Colonic mucosa (tissue), 4 donors: ENCODE results near the gene TUBB2B. TPM values are rescaled to one million over a fixed set of nuclear protein-coding genes. Genes with fewer than 3 reads are reported as not detected.

Experiments
- DNase-seq: peaks from one replicate; pipeline ENCODE4 v3.0.0-alpha.2; 2020
- H3K27ac ChIP-seq: fragments of 200-600 bp; one replicate; pipeline ENCODE4 v1.8.0; 2021
- H3K27me3 ChIP-seq: fragments of 200-600 bp; one replicate; pipeline ENCODE4 v1.8.0; 2021
- H3K36me3 ChIP-seq: fragments of 200-600 bp; one replicate; pipeline ENCODE4 v1.8.0; 2021
- H3K4me1 ChIP-seq: fragments of 200-600 bp; one replicate; pipeline ENCODE4 v1.8.0; 2021; ENCODE audit warnings: mild to moderate bottlenecking
- H3K4me3 ChIP-seq: fragments of 200-600 bp; one replicate; pipeline ENCODE4 v1.8.0; 2021
- H3K9ac ChIP-seq, 2 donors: one replicate each; pipeline ENCODE4 v1.7.0; 2013; ENCODE audit warnings: control low read depth in 2 of 2, low read depth in 2 of 2, low read length in 2 of 2
- H3K9me3 ChIP-seq: fragments of 200-600 bp; one replicate; pipeline ENCODE4 v1.8.0; 2021
- CTCF ChIP-seq: fragments of 200-600 bp; IDR thresholded peaks from one replicate; pipeline ENCODE4 v1.8.0; 2022; ENCODE audit warnings: antibody characterized with exemption, mild to moderate bottlenecking
- intact Hi-C: fragments of 100-400 bp; cut with DNase I; formaldehyde crosslinking; loops from one replicate; pipeline ENCODE4 v1.14.1; 2022
- total RNA-seq, 2 donors: library from RNA; stranded (reverse); fragmentation: NEBNext Ultra II Directional in 1 of 2; extraction: Animal tissue kit (Norgen Biotek cat#: 25700) in 1 of 2; gene quantifications; one replicate each; pipeline ENCODE4 v1.2.1, GENCODE V29; 2021
- donor health status: healthy.
- donor health status: DM: no; HTN: no; CAD: no.
- donor health status: DM: no; HTN: no; CAD: no.

The TUBB2B gene
- 1 to 10 TPM; 2.3 to 5.8 TPM for total RNA-seq

- no peak for TF ChIP-seq CTCF
- intact Hi-C loops: no loop called here
- Histone ChIP-seq H3K36me3 (no peaks in the 10 kb centered on the region), H3K27ac (no peak within 1 kb of the TSS), H3K9me3 (no peaks in the 10 kb centered on the region), H3K4me1 (peaks cover 26% of the 10 kb centered on the region), H3K4me3 (peak within 1 kb of the TSS; percentile 25), H3K9ac (peak within 1 kb of the TSS in 1 of 2 donors; percentile 12), H3K27me3 (peaks cover 65% of the 10 kb centered on the region)
- no peak for DNase-seq
These were observed at the start of gene TUBB2B for GRCh38 chr6:3227363-3228045. Gene TUBB2B, minus strand, starts transcription at chr6:3227653. Its CDS starts 110 bp downstream, at chr6:3227543.

- TF ChIP-seq CTCF: no peak
- DNase-seq: no peak
- H3K27ac ChIP-seq: no peak overlapping the region
- peaks cover 4% of the 10 kb centered on the region for H3K36me3 ChIP-seq
- H3K9me3 ChIP-seq: no peaks in the 10 kb centered on the region
- no peaks in the 10 kb centered on the region for H3K4me1 ChIP-seq
- intact Hi-C loops: no loop called here
- H3K27me3 ChIP-seq: no peaks in the 10 kb centered on the region
- no peak overlapping the region for H3K4me3 ChIP-seq
- H3K9ac ChIP-seq: no peak overlapping the region
These were observed 49.8 kb upstream of the TUBB2B start for GRCh38 chr6:3277251-3277650.

- H3K4me1 ChIP-seq: no peaks in the 10 kb centered on the region
- H3K27ac ChIP-seq: no peak overlapping the region
- no peak overlapping the region for H3K4me3 ChIP-seq
- no peaks in the 10 kb centered on the region for H3K9me3 ChIP-seq
- no peak for DNase-seq
- peaks cover 4% of the 10 kb centered on the region for H3K36me3 ChIP-seq
- H3K9ac ChIP-seq: no peak overlapping the region
- intact Hi-C loops: no loop called here
- H3K27me3 ChIP-seq: no peaks in the 10 kb centered on the region
- TF ChIP-seq CTCF: no peak
These were observed 49.0 kb upstream of the TUBB2B start for GRCh38 chr6:3276174-3277167.

GRCh38 chr6:3273707-3274521, 46.5 kb upstream of the TUBB2B start:
- DNase-seq: no peak
- Histone ChIP-seq H3K27ac (no peak overlapping the region), H3K36me3 (peaks cover 4% of the 10 kb centered on the region), H3K9ac (no peak overlapping the region), H3K9me3 (no peaks in the 10 kb centered on the region), H3K4me1 (no peaks in the 10 kb centered on the region), H3K4me3 (no peak overlapping the region), H3K27me3 (no peaks in the 10 kb centered on the region)
- intact Hi-C loops: no loop called here
- TF ChIP-seq CTCF: no peak
